ENCODE measurements around the gene MGAT3.

GRCh38 chr22:39443398-39443797 is 13.4 kb upstream of the MGAT3 start:
- TF ChIP-seq, protein P1, sequence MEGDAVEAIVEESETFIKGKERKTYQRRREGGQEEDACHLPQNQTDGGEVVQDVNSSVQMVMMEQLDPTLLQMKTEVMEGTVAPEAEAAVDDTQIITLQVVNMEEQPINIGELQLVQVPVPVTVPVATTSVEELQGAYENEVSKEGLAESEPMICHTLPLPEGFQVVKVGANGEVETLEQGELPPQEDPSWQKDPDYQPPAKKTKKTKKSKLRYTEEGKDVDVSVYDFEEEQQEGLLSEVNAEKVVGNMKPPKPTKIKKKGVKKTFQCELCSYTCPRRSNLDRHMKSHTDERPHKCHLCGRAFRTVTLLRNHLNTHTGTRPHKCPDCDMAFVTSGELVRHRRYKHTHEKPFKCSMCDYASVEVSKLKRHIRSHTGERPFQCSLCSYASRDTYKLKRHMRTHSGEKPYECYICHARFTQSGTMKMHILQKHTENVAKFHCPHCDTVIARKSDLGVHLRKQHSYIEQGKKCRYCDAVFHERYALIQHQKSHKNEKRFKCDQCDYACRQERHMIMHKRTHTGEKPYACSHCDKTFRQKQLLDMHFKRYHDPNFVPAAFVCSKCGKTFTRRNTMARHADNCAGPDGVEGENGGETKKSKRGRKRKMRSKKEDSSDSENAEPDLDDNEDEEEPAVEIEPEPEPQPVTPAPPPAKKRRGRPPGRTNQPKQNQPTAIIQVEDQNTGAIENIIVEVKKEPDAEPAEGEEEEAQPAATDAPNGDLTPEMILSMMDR (IDR thresholded peaks at IDR 0.05 in 2 of 3, conservative IDR thresholded peaks at IDR 0.05 in 1 of 3; ENCODE audit: insufficient read depth in 2 of 3, low read depth in 1 of 3, low read length in 3 of 3) = no peak
- TF ChIP-seq NR4A1 (CRISPR knock-in tag; IDR thresholded peaks at IDR 0.05) (no peak), NR4A1 (tag; IDR thresholded peaks at IDR 0.05) (no peak), BACH1 (tag; IDR thresholded peaks at IDR 0.05) (no peak), POLR2A (conservative IDR thresholded peaks at IDR 0.05) (no peak), ETV5 (CRISPR knock-in tag; IDR thresholded peaks at IDR 0.05; ENCODE audit: low read depth) (no peak), ZNF24 (IDR thresholded peaks at IDR 0.05) (no peak), HNRNPK (IDR thresholded peaks at IDR 0.05; ENCODE audit: low read depth, low read length, poor library complexity, severe bottlenecking) (no peak), RCOR1 (IDR thresholded peaks at IDR 0.05; ENCODE audit: borderline replicate concordance in 1 of 2, low read depth in 2 of 2, low read length in 2 of 2) (no peak), NRF1 (conservative IDR thresholded peaks at IDR 0.05 in 1 of 2, IDR thresholded peaks at IDR 0.05 in 1 of 2) (no peak)
